HepG2 (cell line): ENCODE data around the gene YKT6.

ENCODE experiments used
- JUN ChIP-seq: sonication (generic); formaldehyde crosslinking; IDR thresholded peaks from 2 replicates; pipeline ENCODE4 v1.4.0; 2020; ENCODE audit warnings: mild to moderate bottlenecking, missing genetic modification reagents
- TF ChIP-seq, protein P1 (sequence below), 2 experiments: sonication (generic) in 1 of 2; formaldehyde crosslinking in 1 of 2; IDR thresholded peaks; 2 replicates each; pipeline versions ENCODE4 v1.6.1 to v1.9.0; 2014 to 2022; ENCODE audit warnings: antibody characterized with exemption in 1 of 2, borderline replicate concordance in 1 of 2, inconsistent platforms in 1 of 2, low read depth in 1 of 2, missing genetic modification reagents in 1 of 2

DNA sequence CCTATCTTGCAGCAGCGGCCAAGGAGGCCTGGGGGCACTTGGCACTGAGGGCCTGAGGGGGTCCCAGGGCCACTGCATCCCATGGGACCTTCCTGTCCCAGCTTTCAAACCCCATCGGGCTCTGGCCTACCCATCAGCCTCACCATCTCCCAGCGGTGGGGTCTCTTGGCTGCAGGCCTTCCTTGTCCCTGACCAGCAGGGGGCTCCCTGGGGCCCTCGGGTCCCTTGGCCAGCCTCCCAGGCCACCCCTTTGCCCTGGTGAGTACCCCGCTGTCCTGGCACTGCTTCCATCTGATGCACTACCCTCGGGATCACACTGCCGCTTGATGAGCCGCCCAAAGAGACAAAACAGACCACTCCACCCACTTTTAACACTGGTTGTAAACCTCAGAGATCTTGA lies 43.5 kb downstream of the YKT6 start:
- TF ChIP-seq, protein P1, sequence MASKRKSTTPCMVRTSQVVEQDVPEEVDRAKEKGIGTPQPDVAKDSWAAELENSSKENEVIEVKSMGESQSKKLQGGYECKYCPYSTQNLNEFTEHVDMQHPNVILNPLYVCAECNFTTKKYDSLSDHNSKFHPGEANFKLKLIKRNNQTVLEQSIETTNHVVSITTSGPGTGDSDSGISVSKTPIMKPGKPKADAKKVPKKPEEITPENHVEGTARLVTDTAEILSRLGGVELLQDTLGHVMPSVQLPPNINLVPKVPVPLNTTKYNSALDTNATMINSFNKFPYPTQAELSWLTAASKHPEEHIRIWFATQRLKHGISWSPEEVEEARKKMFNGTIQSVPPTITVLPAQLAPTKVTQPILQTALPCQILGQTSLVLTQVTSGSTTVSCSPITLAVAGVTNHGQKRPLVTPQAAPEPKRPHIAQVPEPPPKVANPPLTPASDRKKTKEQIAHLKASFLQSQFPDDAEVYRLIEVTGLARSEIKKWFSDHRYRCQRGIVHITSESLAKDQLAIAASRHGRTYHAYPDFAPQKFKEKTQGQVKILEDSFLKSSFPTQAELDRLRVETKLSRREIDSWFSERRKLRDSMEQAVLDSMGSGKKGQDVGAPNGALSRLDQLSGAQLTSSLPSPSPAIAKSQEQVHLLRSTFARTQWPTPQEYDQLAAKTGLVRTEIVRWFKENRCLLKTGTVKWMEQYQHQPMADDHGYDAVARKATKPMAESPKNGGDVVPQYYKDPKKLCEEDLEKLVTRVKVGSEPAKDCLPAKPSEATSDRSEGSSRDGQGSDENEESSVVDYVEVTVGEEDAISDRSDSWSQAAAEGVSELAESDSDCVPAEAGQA (IDR thresholded peaks at IDR 0.05; ENCODE audit: low read depth): no peak
- TF ChIP-seq, protein P1 (CRISPR knock-in tag; IDR thresholded peaks at IDR 0.05; ENCODE audit: borderline replicate concordance): no peak
- no peak for TF ChIP-seq JUN
